SK-N-MC (cell line): ENCODE results near the gene RTN4IP1.

Source experiments
- EZH2 ChIP-seq: fragments of 200-600 bp; sonication (generic); IDR thresholded peaks from one replicate; pipeline ENCODE4 v1.6.1; 2017; ENCODE audit warnings: antibody characterized with exemption
- POLR2AphosphoS5 ChIP-seq: IDR thresholded peaks from 2 replicates; pipeline ENCODE4 v1.6.1; 2012; ENCODE audit warnings: mild to moderate bottlenecking, low read depth, low read length, borderline replicate concordance

- TF ChIP-seq EZH2 (no peak), POLR2AphosphoS5 (no peak)
Observed at GRCh38 chr6:106626485-106626884, 2.8 kb downstream of the RTN4IP1 start.
